OCI-M1 (cell line): ENCODE data around the gene THRA.
"Not testable (repeated sequence)": the region's sequence is repeated elsewhere in the genome, so short reads cannot be mapped to it uniquely, and the experiment has no call there.

Source experiments
- DNase-seq: peaks from one replicate; lab custom pipeline; 2025; lab: John Stamatoyannopoulos, UW

Gene THRA

DNA sequence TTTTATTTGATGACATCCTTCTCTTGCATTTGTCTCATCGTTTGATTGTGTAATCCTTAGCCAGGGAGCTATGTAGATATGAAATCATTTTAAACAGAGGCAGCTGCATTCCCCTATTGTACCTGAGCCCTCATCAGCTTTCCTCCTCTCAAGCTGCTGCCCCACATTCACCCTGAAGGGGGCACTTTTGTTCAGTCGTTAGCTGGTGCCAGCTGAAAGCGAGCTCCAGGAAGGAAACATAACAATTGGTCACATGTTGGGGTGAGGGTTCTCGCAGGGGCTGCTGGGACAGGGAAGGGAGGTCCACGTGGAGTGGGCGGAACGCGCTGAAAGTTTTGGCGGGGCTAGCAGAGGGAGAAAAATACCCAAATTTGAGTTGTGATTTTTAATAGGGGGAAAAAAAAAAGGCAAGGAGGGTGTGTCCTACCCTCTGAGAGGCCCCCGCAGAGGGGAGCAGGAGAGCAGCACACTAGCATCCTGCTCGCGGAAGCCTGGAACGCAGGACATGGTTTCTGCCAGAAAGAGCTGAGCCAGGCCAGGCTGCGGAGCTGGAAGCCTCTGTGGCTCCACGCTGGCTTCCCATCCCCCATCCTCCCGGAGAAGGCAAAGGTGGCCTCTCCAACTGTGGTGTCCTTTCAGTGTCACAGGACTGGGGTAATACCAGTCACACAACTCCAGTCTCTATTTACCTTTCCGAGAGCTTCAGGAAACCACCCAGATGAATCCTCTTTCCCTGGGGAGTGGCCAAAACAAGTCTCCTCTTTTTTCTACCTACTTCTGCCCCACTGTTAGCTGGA, 50.5 kb downstream of the THRA start:
- DNase-seq: peak; percentile 98

DNA sequence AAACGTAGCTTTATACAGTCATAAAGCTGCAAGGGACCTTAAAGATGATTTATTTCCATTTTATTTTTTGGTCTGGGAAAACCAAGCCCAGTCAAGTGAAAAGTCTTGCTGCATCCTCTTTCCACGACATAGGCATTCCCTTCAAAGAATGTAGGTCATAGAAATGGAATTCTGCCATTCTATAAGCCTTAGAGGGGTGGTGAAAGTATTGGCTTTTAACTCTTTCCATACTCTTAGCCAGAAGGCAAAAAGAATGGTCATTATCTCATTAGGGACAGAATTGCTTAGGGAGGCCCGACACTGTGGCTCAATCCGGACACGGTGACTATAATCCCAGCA, 51.1 kb downstream of the THRA start:
- no peak for DNase-seq

GRCh38 chr17:40115101-40115436, 52.3 kb downstream of the THRA start:
- no peak for DNase-seq

DNA sequence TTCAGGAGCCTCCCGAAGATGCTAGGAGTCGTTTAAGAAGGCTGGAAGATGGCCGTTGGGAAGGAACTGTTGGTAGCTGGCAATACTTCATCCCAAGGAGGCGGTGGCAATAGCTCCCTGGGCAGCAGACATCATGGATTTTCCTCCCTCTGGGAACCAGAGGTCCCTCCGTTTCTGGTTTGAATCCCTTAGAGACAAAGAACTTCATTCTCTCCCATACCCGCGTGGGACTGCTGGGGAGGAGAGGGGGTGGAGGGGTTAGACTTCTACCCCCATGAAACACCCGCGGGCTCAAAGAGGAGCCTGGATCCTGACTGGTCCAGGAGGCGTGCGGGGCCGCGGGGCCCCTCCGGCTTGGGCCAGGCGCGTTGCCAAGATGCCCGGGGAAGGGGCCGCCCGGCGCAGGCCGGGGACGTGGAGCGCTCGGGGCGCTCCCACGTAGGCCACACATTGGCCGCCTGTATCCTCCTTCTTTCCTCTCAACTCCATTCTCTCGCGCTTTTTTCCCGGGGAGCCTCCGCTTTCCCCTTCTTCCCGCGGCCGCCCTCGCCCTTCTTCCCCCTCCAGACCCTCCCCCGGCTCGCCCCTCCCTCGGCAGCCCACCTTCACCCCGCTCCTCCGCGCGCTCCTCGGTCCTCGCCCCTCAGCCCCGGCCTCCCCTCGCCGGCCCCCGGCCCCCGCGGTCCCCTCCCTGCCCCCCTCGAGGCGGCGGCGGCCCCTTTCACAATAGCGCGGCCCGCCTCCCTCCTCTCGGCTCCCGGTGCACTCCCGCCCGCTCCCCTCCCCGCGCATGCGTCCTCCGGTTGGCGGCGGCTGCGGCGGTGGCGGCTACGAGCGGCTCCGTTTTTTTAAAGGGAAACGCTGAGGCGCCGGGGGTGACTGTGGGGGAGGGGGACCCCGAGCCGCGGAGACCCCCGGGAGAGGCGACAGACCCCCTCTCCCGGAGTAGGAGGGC, 58.7 kb downstream of the THRA start, which contains the start of gene MSL1:
Gene MSL1 (plus strand): TSS at position 791 of the 955 bp plus-strand sequence. CDS start 642 bp downstream, outside the sequence.
- DNase-seq: peak; percentile 82

DNA sequence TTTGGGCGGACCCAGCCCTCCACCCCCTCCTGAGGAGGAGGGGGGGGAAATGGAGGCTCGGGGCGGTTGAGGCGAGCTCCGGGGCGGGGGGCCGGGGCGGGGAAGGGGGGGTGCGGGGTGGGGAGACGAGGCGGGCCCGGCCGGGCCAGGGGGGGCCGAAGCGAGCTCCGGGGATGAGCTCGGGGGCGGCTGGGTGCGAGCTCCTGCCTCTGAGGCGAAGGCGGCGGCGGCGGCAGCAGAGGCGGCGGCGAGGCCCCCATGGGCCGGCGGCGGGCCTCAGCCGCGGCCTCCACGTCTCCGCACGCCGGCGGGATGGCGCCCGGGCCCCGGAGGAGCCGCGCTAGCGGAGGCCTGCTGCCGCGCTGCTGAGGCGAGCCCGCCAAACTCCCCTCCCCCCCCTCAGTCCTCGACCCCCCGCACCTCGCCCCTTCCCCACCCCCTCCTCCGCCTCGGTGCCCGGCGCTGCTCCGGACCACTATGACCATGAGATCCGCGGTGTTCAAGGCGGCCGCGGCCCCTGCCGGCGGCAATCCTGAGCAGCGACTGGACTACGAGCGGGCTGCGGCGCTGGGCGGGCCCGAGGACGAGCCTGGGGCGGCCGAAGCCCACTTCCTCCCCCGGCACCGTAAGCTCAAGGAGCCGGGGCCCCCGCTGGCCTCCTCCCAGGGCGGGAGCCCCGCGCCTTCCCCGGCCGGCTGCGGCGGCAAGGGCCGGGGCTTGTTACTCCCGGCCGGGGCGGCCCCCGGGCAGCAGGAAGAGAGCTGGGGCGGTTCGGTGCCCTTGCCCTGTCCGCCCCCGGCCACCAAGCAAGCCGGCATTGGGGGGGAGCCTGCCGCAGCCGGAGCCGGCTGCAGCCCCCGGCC, 59.6 kb downstream of the THRA start:
- peak; percentile 62 for DNase-seq

DNA sequence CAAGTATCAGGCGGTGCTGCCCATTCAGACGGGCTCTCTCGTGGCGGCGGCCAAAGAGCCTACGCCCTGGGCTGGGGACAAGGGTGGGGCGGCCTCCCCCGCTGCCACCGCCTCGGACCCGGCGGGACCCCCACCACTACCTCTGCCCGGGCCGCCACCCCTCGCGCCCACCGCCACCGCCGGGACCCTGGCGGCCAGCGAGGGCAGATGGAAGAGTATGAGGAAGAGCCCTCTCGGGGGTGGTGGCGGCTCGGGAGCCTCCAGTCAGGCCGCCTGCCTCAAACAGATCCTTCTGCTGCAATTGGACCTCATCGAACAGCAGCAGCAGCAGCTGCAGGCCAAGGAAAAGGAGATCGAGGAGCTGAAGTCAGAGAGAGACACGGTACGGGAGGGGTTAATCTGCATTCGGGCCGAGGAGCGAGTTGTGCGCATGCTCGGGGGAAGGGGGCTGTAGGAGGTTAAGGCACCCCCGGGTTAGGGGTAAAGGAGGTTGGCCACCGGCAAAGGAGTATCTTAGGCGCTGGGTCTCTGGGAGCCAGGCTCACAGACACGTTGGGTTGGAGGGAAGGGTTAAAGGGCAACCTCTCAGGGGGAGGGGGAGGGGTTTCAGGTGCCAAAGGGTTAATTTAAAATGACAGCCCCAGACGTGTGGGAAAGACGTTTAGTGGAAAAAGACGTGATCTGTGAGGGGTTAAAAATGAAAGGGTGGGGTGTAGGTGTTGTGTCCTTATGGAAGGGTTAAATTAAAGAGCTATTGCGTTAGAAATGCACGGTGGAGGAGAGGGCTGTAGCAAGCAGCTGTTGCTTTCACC, 60.4 kb downstream of the THRA start:
- DNase-seq: peak; percentile 80

DNA sequence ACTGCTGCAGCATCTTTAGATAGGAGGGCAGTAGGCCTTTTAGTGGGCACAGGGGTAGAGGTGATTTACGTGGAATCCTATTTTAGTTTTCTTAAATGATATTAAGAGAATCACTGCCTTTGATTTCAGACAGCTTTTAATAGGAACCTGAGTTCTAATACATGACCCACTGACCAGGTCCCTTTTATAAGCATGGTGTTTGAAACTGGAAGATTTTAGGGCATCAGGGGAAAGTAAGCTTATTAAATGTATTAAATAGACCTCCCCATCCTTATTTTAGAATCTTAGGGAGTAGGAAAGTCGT, 61.0 kb downstream of the THRA start:
- DNase-seq: no peak

- peak; percentile 38 for DNase-seq
Observed at GRCh38 chr17:40124279-40125141, 61.7 kb downstream of the THRA start.

DNA sequence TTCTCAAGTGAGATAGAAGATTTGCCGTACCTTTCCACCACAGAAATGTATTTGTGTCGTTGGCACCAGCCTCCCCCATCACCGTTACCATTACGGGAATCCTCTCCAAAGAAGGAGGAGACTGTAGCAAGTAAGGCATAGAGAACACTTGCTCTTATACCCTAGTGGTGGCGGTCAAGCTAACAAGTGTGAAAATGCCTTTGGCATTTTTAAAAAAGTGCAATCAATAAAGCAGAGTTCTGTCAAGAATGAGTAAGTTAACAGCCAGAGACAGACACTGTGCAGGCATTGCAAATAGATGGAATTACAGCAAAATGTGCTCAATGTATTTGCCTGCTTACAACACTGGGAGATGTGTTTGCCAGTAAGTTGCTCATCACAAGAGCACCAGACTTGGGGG, 66.7 kb downstream of the THRA start:
- no peak for DNase-seq

GRCh38 chr17:40130352-40131042, 67.7 kb downstream of the THRA start:
- DNase-seq: no peak

DNA sequence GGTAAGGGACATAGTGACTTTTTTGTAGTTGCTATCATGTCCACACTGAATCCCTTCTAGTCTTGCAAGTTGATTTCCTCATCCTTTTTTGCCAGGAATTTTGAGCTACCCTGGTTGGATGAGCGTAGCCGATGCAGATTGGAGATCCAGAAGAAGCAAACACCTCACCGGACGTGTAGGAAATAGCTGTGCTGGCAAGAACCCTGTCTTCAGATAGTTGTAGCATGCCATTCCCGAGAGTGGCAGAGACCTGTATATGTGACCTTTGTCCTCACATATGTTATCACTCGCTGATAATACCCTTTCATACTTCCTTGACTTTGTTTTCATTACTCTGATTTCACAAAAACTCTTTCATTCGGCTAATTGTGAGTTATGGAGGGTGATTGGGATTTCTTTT, 71.4 kb downstream of the THRA start:
- DNase-seq: no peak

DNA sequence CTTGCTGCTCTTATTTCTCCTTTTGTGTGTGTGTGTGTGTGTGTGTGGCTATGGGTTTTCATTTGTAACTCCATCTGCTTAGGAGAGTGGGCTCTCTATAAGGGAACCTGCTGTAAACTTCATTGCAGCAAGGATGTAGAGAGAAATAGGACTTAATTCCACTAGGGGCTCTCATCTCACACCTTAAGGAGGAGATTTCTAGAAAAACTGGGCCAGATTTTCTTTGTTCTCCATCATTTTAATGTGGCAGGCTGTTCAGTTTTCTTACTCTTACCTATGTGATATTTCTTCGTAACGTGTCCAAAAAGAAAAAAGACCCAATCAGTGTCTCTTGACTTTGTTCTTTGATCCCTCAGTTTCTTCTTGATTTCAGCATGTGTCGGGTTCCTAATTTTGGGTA, 73.1 kb downstream of the THRA start:
- no peak for DNase-seq

DNA sequence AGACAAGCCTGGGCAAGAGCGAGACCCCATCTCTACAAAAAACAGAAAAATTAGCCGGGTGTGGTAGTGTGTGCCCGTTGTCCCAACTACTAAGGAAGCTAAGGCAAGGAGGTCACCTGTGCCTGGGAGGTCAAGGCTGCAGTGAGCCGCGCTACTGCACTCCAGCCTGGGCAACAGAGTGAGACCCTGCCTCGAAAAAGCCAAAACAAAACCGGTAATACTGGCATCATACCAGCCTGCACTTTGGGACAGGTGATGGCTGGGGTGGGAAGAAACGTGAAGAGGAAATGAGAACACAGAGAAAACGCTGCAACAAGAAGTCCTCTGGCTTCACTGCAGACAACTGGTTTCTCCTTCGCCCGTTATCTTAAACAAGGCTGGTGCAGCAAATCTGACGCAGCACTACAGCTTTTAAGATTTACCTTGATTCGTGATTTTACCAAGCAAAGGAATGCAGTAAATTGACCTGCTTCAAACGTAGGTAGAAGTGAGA, 76.8 kb downstream of the THRA start:
- DNase-seq: no peak

DNA sequence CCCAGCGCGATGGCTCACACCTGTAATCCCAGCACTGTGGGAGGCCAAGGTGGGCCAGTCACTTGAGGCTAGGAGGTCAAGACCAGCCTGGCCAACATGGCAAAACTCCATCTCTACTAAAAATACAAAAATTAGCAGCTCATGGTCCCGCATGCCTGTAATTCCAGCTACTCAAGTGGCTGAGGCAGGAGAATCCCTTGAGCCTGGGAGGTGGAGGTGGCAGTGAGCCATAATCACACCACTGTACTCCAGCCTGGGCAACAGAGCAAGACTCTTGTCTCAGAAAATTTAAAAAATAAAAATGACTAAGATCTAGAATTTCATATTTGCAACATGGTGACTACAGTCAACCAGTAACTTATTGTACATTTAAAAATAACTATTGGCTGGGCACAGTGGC, 80.4 kb downstream of the THRA start:
- not testable (repeated sequence) for DNase-seq
